GM12873 (cell line): ENCODE measurements around the gene TMEM205.

Source experiments
- CTCF ChIP-seq: IDR thresholded peaks from 2 replicates; pipeline ENCODE4 v1.5.1; 2012; ENCODE audit warnings: low read depth, mild to moderate bottlenecking, moderate library complexity, low read length, control low read depth; ENCODE audit not compliant: insufficient read depth; ENCODE audit errors: missing control alignments

Gene TMEM205

GRCh38 chr19:11365557-11366117 lies 19.6 kb upstream of the TMEM205 start:
- TF ChIP-seq CTCF = no peak

GRCh38 chr19:11364935-11365334 lies 18.9 kb upstream of the TMEM205 start:
- no peak for TF ChIP-seq CTCF

- no peak for TF ChIP-seq CTCF
Observed at GRCh38 chr19:11364296-11364904, 18.3 kb upstream of the TMEM205 start.

GRCh38 chr19:11363881-11364280 lies 17.8 kb upstream of the TMEM205 start:
- no peak for TF ChIP-seq CTCF

- TF ChIP-seq CTCF = no peak
Observed at GRCh38 chr19:11361771-11362731, 16.0 kb upstream of the TMEM205 start.

GRCh38 chr19:11361037-11361770 lies 15.1 kb upstream of the TMEM205 start:
- no peak for TF ChIP-seq CTCF
